Measurements from ENCODE around the gene COPS8. TPM values are rescaled to one million over a fixed set of nuclear protein-coding genes. Genes with fewer than 3 reads are reported as not detected.

COPS8 gene
- 10 to 100 TPM; 44.4 to 47.2 TPM for total RNA-seq
- 10 to 100 TPM; 68.9 to 78.1 (median 70.5) TPM for polyA plus RNA-seq (ENCODE audit: insufficient read length in 6 of 6)
- long read RNA-seq, donor 1, full-length matches to known transcripts = 42 of 42 reads
- long read RNA-seq, donor 1, partial matches to known transcripts = 0 of 42 reads
- long read RNA-seq, donor 1, other reads (novel, unspliced or antisense) = 0 of 42 reads
- long read RNA-seq, donor 2, full-length matches to known transcripts = 49 of 49 reads
- long read RNA-seq, donor 2, partial matches to known transcripts = 0 of 49 reads
- long read RNA-seq, donor 2, other reads (novel, unspliced or antisense) = 0 of 49 reads
- long read RNA-seq, donor 3, full-length matches to known transcripts = 40 of 40 reads
- long read RNA-seq, donor 3, partial matches to known transcripts = 0 of 40 reads
- long read RNA-seq, donor 3, other reads (novel, unspliced or antisense) = 0 of 40 reads
- long read RNA-seq, donor 4, full-length matches to known transcripts = 32 of 35 reads
- long read RNA-seq, donor 4, partial matches to known transcripts = 1 of 35 reads
- long read RNA-seq, donor 4, other reads (novel, unspliced or antisense) = 2 of 35 reads
- long read RNA-seq, donor 5, full-length matches to known transcripts = 34 of 34 reads
- long read RNA-seq, donor 5, partial matches to known transcripts = 0 of 34 reads
- long read RNA-seq, donor 5, other reads (novel, unspliced or antisense) = 0 of 34 reads
- long read RNA-seq, donor 6, full-length matches to known transcripts = 44 of 44 reads
- long read RNA-seq, donor 6, partial matches to known transcripts = 0 of 44 reads
- long read RNA-seq, donor 6, other reads (novel, unspliced or antisense) = 0 of 44 reads
- long read RNA-seq, donor 7, full-length matches to known transcripts = 25 of 25 reads
- long read RNA-seq, donor 7, partial matches to known transcripts = 0 of 25 reads
- long read RNA-seq, donor 7, other reads (novel, unspliced or antisense) = 0 of 25 reads
- long read RNA-seq, donor 8, full-length matches to known transcripts = 30 of 30 reads
- long read RNA-seq, donor 8, partial matches to known transcripts = 0 of 30 reads
- long read RNA-seq, donor 8, other reads (novel, unspliced or antisense) = 0 of 30 reads
- long read RNA-seq, donor 9 = 0 reads
- long read RNA-seq, donor 10, full-length matches to known transcripts = 37 of 41 reads
- long read RNA-seq, donor 10, partial matches to known transcripts = 1 of 41 reads
- long read RNA-seq, donor 10, other reads (novel, unspliced or antisense) = 3 of 41 reads
- long read RNA-seq, donor 11, full-length matches to known transcripts = 97 of 169 reads
- long read RNA-seq, donor 11, partial matches to known transcripts = 72 of 169 reads
- long read RNA-seq, donor 11, other reads (novel, unspliced or antisense) = 0 of 169 reads
- long read RNA-seq, donor 12, full-length matches to known transcripts = 31 of 31 reads
- long read RNA-seq, donor 12, partial matches to known transcripts = 0 of 31 reads
- long read RNA-seq, donor 12, other reads (novel, unspliced or antisense) = 0 of 31 reads

DNA sequence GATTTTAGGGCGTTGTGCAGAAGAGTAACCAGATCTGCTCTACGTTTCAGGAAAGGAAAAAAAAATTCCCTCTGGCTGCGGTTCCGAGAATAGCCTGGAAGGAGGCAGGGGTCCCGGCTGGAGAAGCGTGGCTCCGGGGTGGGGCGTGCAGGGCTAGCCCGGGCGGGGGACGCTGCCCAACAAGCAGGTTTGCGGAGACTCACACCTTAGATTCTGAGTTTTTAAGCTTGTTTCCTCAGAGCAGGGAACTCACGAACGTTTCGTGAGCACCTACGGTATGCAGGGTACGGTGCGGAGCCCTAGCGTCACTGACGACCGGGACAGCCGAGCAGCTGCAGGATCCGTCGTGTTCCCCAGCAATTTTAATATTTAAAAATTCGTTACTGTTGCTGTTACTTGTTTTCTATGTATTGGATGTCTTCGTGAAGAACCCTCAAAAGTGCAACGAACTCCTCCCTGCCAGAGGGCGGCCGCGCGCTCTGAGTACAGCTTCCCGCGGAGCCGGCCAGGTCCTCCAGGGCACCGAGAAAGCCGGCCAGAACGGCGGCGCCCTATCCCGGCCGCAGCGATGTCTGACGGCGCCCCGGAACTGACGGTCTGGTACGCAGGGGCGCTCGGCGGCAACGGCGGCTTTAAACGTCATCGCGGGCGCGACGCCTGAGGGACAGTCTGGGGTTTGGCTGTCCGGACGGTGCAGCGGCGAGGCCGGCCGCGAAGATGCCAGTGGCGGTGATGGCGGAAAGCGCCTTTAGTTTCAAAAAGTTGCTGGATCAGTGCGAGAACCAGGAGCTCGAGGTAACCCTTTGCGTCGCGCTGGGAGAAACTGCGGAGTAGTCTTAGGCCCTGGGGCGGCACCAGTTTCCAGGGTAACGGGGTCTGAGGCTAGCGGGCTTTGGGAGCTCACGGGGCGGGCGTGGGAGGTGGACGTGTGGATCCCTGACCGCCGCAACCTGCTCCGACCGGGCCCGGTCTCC lies at the start of gene COPS8:
TSS of gene COPS8 (plus strand) at position 642 of the 974 bp plus-strand sequence. CDS start at position 718, 76 bp downstream.
- intact Hi-C loops (cut with DNase I) = no loop called here
- DNase-seq = peak; percentile 95 to 99 (median 96)
- peak within 1 kb of the TSS; percentile 85 to 90 for H3K27ac ChIP-seq
- peak within 1 kb of the TSS; percentile 64 to 81 for H3K4me3 ChIP-seq
- peaks cover 0 to 19% of the 10 kb centered on the region in 2 donors for H3K36me3 ChIP-seq
- TF ChIP-seq, protein P1, sequence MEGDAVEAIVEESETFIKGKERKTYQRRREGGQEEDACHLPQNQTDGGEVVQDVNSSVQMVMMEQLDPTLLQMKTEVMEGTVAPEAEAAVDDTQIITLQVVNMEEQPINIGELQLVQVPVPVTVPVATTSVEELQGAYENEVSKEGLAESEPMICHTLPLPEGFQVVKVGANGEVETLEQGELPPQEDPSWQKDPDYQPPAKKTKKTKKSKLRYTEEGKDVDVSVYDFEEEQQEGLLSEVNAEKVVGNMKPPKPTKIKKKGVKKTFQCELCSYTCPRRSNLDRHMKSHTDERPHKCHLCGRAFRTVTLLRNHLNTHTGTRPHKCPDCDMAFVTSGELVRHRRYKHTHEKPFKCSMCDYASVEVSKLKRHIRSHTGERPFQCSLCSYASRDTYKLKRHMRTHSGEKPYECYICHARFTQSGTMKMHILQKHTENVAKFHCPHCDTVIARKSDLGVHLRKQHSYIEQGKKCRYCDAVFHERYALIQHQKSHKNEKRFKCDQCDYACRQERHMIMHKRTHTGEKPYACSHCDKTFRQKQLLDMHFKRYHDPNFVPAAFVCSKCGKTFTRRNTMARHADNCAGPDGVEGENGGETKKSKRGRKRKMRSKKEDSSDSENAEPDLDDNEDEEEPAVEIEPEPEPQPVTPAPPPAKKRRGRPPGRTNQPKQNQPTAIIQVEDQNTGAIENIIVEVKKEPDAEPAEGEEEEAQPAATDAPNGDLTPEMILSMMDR (IDR thresholded peaks at IDR 0.05) = peak in 1 of 2 donors; percentile 11
- H3K9me3 ChIP-seq = no peaks in the 10 kb centered on the region
- no peaks in the 10 kb centered on the region for H3K27me3 ChIP-seq
- peaks cover 8 to 33% of the 10 kb centered on the region in 2 donors for H3K4me1 ChIP-seq
- ATAC-seq = peak; percentile 98

DNA sequence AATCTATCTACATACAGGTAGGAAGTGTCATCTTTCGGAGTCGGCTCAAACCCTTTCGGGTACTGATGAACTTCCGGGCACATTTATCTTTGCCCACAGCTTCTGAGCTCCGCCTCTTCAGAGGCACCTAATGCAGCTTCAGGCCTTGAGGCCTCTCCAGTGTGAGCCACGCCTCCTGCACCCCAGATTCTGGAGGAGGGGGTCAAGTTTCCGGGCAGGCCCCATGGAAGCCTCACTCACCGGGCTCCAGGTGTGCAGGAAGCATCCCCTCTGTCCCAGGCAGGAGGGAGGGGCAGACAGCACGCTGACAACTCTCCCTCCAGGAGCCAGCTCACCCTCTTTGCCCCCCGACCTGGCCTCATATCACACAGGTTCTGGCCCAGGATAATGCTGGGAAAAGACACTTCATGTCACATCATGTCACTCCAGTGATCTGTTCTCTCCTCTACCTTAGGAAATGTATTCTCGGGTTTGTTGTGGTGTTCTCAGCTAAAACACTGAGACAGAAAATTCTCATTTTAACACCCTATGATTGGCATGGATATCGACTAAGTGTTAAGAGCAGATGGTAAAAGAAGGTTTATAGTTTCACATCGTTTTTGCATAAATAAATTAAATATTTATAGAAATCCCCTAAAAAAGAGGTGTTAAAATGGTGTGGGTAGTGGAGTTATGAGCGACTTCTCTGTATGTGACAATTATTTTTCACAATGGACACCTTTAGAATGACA lies 46.2 kb upstream of the COPS8 start:
- TF ChIP-seq, protein P1 (IDR thresholded peaks at IDR 0.05) = no peak
- Histone ChIP-seq H3K9me3 (no peaks in the 10 kb centered on the region), H3K36me3 (no peaks in the 10 kb centered on the region), H3K4me3 (no peak overlapping the region), H3K4me1 (no peaks in the 10 kb centered on the region), H3K27me3 (no peaks in the 10 kb centered on the region), H3K27ac (no peak overlapping the region)
- DNase-seq (no peak), ATAC-seq (no peak)
- intact Hi-C loops (cut with DNase I) = no loop called here

DNA sequence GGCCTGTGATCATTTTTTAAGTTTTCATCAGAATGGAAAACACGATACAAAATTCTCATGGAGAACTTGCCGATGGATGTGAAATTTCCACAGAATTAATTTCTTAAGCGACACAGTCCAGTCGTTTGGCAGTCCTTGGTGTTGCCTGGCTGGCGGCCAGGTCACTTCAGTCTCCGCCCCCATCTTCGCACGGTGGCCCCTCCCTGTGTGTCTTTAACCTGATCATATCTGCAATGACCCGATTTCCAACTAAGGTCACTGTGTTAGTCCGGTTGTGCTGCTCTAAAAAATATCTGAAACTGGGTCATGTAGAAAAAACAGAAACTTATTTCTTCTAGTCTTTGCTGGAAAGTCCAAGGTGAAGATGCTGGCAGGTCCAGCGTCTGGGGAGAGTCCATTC lies 44.5 kb upstream of the COPS8 start:
- DNase-seq (no peak), ATAC-seq (no peak)
- Histone ChIP-seq H3K36me3 (no peaks in the 10 kb centered on the region), H3K4me1 (peaks cover 0 to 7% of the 10 kb centered on the region in 2 donors), H3K9me3 (no peaks in the 10 kb centered on the region), H3K27ac (no peak overlapping the region), H3K27me3 (no peaks in the 10 kb centered on the region), H3K4me3 (no peak overlapping the region)
- intact Hi-C loops (cut with DNase I) = no loop called here
- TF ChIP-seq, protein P1 (IDR thresholded peaks at IDR 0.05) = no peak
